CD4-positive, alpha-beta T cell (primary cell): ENCODE results near the gene ALPK3. TPM values are rescaled to one million over a fixed set of nuclear protein-coding genes. Genes with fewer than 3 reads are reported as not detected.

ENCODE experiments used
- ATAC-seq: fragments of 200-7000 bp; cut with Tn5 transposase; one replicate; pipeline ENCODE4 v1.10.0; 2022; ENCODE audit warnings: mild to moderate bottlenecking; ENCODE audit not compliant: poor library complexity
- CTCF ChIA-PET: fragments of 350-600 bp; sonication (Branson Sonifier 250); formaldehyde crosslinking; loops from one replicate; lab custom pipeline; 2021; ENCODE audit warnings: antibody characterized with exemption, inconsistent platforms; lab: Charles Lee
- POLR2A ChIA-PET: fragments of 350-600 bp; sonication (Branson Sonifier 250); formaldehyde crosslinking; loops from one replicate; lab custom pipeline; 2021; ENCODE audit warnings: antibody characterized with exemption, inconsistent platforms; lab: Charles Lee
- DNase-seq, 14 experiments: peaks; one replicate each; pipeline ENCODE4 v3.0.0-alpha.2; 2013 to 2020; ENCODE audit warnings: mixed read lengths in 2 of 14
- H3K27ac ChIP-seq, 2 donors: one replicate each; pipeline versions ENCODE4 v1.5.1 to v1.7.0; 2013; ENCODE audit warnings: low read length in 2 of 2, low read depth in 1 of 2, mild to moderate bottlenecking in 1 of 2
- H3K27me3 ChIP-seq, 2 experiments: 1 replicate in 1 of 2; 2 replicates in 1 of 2; pipeline versions ENCODE4 v1.6.1 to v1.7.0; 2013; ENCODE audit warnings: low read length in 2 of 2, control low read depth in 1 of 2, mild to moderate bottlenecking in 1 of 2, moderate library complexity in 1 of 2; ENCODE audit not compliant: insufficient read depth in 2 of 2, control insufficient read depth in 1 of 2
- H3K36me3 ChIP-seq: one replicate; pipeline ENCODE4 v1.6.1; 2013; ENCODE audit warnings: low read length, control low read depth; ENCODE audit not compliant: insufficient read depth
- H3K4me1 ChIP-seq: one replicate; pipeline ENCODE4 v1.6.1; 2013; ENCODE audit warnings: low read length, control low read depth; ENCODE audit not compliant: insufficient read depth
- H3K4me3 ChIP-seq: one replicate; pipeline ENCODE4 v1.5.1; 2013; ENCODE audit warnings: mild to moderate bottlenecking, low read length, moderate library complexity
- H3K9me3 ChIP-seq, 2 experiments: 1 replicate in 1 of 2; 2 replicates in 1 of 2; pipeline versions ENCODE4 v1.6.1 to v1.7.0; 2013; ENCODE audit warnings: low read length in 2 of 2, mild to moderate bottlenecking in 2 of 2, control low read depth in 1 of 2, moderate library complexity in 1 of 2; ENCODE audit not compliant: control insufficient read depth in 1 of 2, insufficient read depth in 1 of 2
- H3K27ac Mint-ChIP-seq: one replicate; pipeline ENCODE4 v1.8.0; 2020; ENCODE audit warnings: mixed read lengths
- H3K27me3 Mint-ChIP-seq: one replicate; pipeline ENCODE4 v1.8.0; 2021; ENCODE audit warnings: mixed read lengths
- H3K36me3 Mint-ChIP-seq: one replicate; pipeline ENCODE4 v1.8.0; 2021; ENCODE audit warnings: low read depth, mixed read lengths
- H3K4me1 Mint-ChIP-seq: one replicate; pipeline ENCODE4 v1.8.0; 2021; ENCODE audit warnings: low read depth, mixed read lengths
- H3K4me3 Mint-ChIP-seq: one replicate; pipeline ENCODE4 v1.8.0; 2020; ENCODE audit warnings: mild to moderate bottlenecking, mixed read lengths
- H3K9me3 Mint-ChIP-seq: one replicate; pipeline ENCODE4 v1.8.0; 2020; ENCODE audit warnings: mixed read lengths
- intact Hi-C, 2 experiments: fragments of 100-400 bp; cut with DNase I in 1 of 2; cut with micrococcal nuclease in 1 of 2; formaldehyde crosslinking; loops; one replicate each; pipeline versions ENCODE4 v1.15.1 to v1.9.0; 2023 to 2025; cut with DNase I, micrococcal nuclease
- total RNA-seq, 174 experiments: library from RNA in 2 of 174; stranded (reverse) in 2 of 174; gene quantifications; one replicate each; pipeline ENCODE4 v1.2.3 and lab custom pipeline; 2021 to 2026
- TF ChIP-seq, protein P1 (sequence below): fragments of 200-600 bp; IDR thresholded peaks from one replicate; pipeline ENCODE4 v1.8.0; 2022; ENCODE audit warnings: antibody characterized with exemption, mild to moderate bottlenecking

Gene ALPK3
- total RNA-seq, 2 experiments from 2014 or later, result 0.14 TPM

DNA sequence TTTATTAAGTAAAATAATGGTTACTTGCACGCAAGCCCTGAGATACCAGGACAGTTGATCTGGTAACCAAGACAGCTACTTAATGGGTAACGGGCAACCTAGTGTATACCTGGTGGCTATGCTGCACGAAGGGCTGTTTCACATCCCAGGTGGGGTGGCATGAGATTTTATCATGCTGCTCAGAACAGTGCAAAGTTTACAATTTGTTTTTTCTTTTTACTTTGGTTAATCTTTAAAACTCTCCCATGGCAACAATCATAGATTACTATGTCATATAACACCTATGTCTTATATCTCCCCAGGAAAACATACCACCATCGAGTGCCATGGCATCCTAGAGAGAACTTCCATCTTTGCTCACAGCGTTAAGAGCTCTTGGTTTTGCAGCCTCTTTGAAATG is 35.1 kb downstream of the ALPK3 start:
- H3K4me3 ChIP-seq, result no peak overlapping the region
- H3K27ac ChIP-seq, result no peak overlapping the region
- TF ChIP-seq, protein P1, sequence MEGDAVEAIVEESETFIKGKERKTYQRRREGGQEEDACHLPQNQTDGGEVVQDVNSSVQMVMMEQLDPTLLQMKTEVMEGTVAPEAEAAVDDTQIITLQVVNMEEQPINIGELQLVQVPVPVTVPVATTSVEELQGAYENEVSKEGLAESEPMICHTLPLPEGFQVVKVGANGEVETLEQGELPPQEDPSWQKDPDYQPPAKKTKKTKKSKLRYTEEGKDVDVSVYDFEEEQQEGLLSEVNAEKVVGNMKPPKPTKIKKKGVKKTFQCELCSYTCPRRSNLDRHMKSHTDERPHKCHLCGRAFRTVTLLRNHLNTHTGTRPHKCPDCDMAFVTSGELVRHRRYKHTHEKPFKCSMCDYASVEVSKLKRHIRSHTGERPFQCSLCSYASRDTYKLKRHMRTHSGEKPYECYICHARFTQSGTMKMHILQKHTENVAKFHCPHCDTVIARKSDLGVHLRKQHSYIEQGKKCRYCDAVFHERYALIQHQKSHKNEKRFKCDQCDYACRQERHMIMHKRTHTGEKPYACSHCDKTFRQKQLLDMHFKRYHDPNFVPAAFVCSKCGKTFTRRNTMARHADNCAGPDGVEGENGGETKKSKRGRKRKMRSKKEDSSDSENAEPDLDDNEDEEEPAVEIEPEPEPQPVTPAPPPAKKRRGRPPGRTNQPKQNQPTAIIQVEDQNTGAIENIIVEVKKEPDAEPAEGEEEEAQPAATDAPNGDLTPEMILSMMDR, result no peak
- no peaks in the 10 kb centered on the region for H3K27me3 ChIP-seq
- H3K27ac Mint-ChIP-seq, result no peak overlapping the region
- H3K4me1 ChIP-seq, result no peaks in the 10 kb centered on the region
- peaks cover 4 to 5% of the 10 kb centered on the region in 2 experiments for H3K9me3 ChIP-seq
- ChIA-PET CTCF (no interaction called here), POLR2A (no interaction called here)
- DNase-seq (no peak), ATAC-seq (no peak)
- H3K36me3 ChIP-seq, result no peaks in the 10 kb centered on the region
- intact Hi-C loops, result no loop called here
- H3K9me3 Mint-ChIP-seq, result peaks cover 3% of the 10 kb centered on the region
- no peaks in the 10 kb centered on the region for H3K36me3 Mint-ChIP-seq
- no peak overlapping the region for H3K4me3 Mint-ChIP-seq
- no peaks in the 10 kb centered on the region for H3K4me1 Mint-ChIP-seq
- H3K27me3 Mint-ChIP-seq, result no peaks in the 10 kb centered on the region

DNA sequence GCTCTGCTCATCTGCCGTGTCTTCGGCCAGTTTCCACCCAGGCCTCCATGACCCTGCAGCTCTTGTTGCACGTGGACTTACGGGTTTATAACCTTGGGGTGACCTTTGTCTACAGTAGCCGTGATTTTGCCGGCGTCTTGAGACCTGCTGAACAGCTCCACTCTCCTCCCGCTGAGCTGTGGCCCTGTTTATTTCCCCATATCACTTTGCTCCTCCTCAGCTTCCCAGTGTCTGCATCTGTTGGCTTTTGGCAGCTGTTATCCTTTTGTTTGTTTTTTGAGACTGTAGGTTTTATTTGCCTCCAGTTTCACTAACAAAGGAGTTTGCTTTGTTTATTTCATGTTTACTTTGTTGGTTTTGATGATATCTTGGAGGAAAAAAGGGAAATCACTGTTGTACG is 38.0 kb downstream of the ALPK3 start:
- TF ChIP-seq, protein P1, result no peak
- Mint-ChIP-seq H3K4me1 (no peaks in the 10 kb centered on the region), H3K9me3 (no peaks in the 10 kb centered on the region), H3K36me3 (no peaks in the 10 kb centered on the region), H3K27me3 (no peaks in the 10 kb centered on the region), H3K4me3 (no peak overlapping the region), H3K27ac (no peak overlapping the region)
- Histone ChIP-seq H3K9me3 (no peaks in the 10 kb centered on the region), H3K27me3 (no peaks in the 10 kb centered on the region), H3K4me1 (no peaks in the 10 kb centered on the region), H3K4me3 (no peak overlapping the region), H3K27ac (no peak overlapping the region), H3K36me3 (no peaks in the 10 kb centered on the region)
- no peak for ATAC-seq
- DNase-seq, result no peak
- CTCF ChIA-PET, result no interaction called here
- intact Hi-C loops, result no loop called here
- POLR2A ChIA-PET, result no interaction called here

DNA sequence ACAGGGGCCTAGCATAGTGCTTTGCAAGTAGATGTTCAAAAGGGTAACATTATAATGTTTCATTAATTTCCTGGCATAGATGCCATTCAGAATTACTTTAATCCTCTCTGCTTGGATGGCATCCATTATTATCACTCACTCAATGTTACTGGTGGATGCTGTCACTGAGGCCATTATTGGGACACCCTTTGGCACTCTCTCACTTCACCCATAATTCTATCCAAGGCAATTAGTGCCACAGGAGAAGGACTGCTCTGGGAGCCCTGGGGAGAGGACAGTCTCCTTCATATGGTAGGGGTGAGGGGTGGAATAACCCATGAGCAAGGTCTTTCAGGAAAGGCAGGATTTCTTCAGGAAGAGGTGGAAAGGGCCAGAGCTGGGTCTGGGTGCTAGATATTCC is 38.6 kb downstream of the ALPK3 start:
- no peak overlapping the region for H3K27ac Mint-ChIP-seq
- intact Hi-C loops, result no loop called here
- Histone ChIP-seq H3K9me3 (no peaks in the 10 kb centered on the region), H3K4me1 (no peaks in the 10 kb centered on the region), H3K27me3 (no peaks in the 10 kb centered on the region), H3K27ac (no peak overlapping the region), H3K4me3 (no peak overlapping the region), H3K36me3 (no peaks in the 10 kb centered on the region)
- H3K4me1 Mint-ChIP-seq, result no peaks in the 10 kb centered on the region
- CTCF ChIA-PET, result no interaction called here
- POLR2A ChIA-PET, result no interaction called here
- no peaks in the 10 kb centered on the region for H3K36me3 Mint-ChIP-seq
- H3K4me3 Mint-ChIP-seq, result no peak overlapping the region
- TF ChIP-seq, protein P1, result no peak
- DNase-seq, result no peak
- H3K27me3 Mint-ChIP-seq, result no peaks in the 10 kb centered on the region
- ATAC-seq, result no peak
- no peaks in the 10 kb centered on the region for H3K9me3 Mint-ChIP-seq
